HepG2 (cell line): ENCODE results near the gene B4GALT5. TPM values are rescaled to one million over a fixed set of nuclear protein-coding genes. Genes with fewer than 3 reads are reported as not detected.

Experiments used
- ARHGAP35 ChIP-seq: sonication (generic); formaldehyde crosslinking; IDR thresholded peaks from 2 replicates; pipeline ENCODE4 v1.9.0; 2022; ENCODE audit warnings: mild to moderate bottlenecking, inconsistent platforms, moderate library complexity, missing genetic modification reagents, borderline replicate concordance
- BCL6 ChIP-seq: IDR thresholded peaks from 2 replicates; pipeline ENCODE4 v1.6.1; 2016; ENCODE audit warnings: missing genetic modification reagents, missing compliant biosample characterization
- CEBPG ChIP-seq: IDR thresholded peaks from 2 replicates; pipeline ENCODE4 v1.6.1; 2016
- DMAP1 ChIP-seq: IDR thresholded peaks from 2 replicates; pipeline ENCODE4 v1.6.1; 2016
- FOXP1 ChIP-seq, 2 experiments: fragments of 450-650 bp in 1 of 2; IDR thresholded peaks; 2 replicates each; pipeline ENCODE4 v1.6.1; 2017 to 2018; ENCODE audit warnings: antibody characterized with exemption in 1 of 2
- GABPA ChIP-seq, 2 experiments: IDR thresholded peaks; 2 replicates each; pipeline ENCODE4 v1.6.1; 2011 to 2016; ENCODE audit warnings: low read depth in 2 of 2, low read length in 1 of 2, missing biosample characterization in 1 of 2, missing genetic modification characterization in 1 of 2
- KDM4B ChIP-seq: sonication (generic); formaldehyde crosslinking; IDR thresholded peaks from 2 replicates; pipeline ENCODE4 v1.4.0; 2020; ENCODE audit warnings: missing genetic modification reagents
- MYC ChIP-seq: sonication (generic); formaldehyde crosslinking; IDR thresholded peaks from 2 replicates; pipeline ENCODE4 v1.9.0; 2021; ENCODE audit warnings: missing genetic modification reagents, borderline replicate concordance
- ZNF136 ChIP-seq: sonication (generic); formaldehyde crosslinking; IDR thresholded peaks from 2 replicates; pipeline ENCODE4 v1.8.1; 2022; ENCODE audit warnings: low read depth, mild to moderate bottlenecking, moderate library complexity, missing genetic modification reagents
- ZNF274 ChIP-seq: sonication (generic); formaldehyde crosslinking; IDR thresholded peaks from 2 replicates; pipeline ENCODE4 v1.5.1; 2020; ENCODE audit warnings: mild to moderate bottlenecking, missing genetic modification reagents
- ZNF296 ChIP-seq: sonication (generic); formaldehyde crosslinking; conservative IDR thresholded peaks from 2 replicates; pipeline ENCODE4 v1.5.0; 2020; ENCODE audit warnings: mild to moderate bottlenecking, missing genetic modification reagents
- ZNF547 ChIP-seq: sonication (generic); formaldehyde crosslinking; IDR thresholded peaks from 2 replicates; pipeline ENCODE4 v1.5.1; 2020; ENCODE audit warnings: mild to moderate bottlenecking, missing genetic modification reagents
- ZNF614 ChIP-seq: IDR thresholded peaks from 2 replicates; pipeline ENCODE4 v1.6.1; 2018; ENCODE audit warnings: missing biosample characterization, missing genetic modification reagents, inconsistent platforms, borderline replicate concordance
- polyA plus RNA-seq, 8 experiments: library from polyadenylated mRNA; depleted of rRNA in 3 of 8; stranded (reverse) in 7 of 8; unstranded in 1 of 8; fragments of >200 nt; fragmentation: Illumina TruSeq in 4 of 8; extraction: Trizol in 4 of 8; gene quantifications; 2 replicates each; pipeline versions ENCODE4 v1.2.1 to v1.2.3, GENCODE V29; 2011 to 2016; ENCODE audit warnings: low read depth in 4 of 8, missing spikeins in 1 of 8, mixed read lengths in 1 of 8; ENCODE audit not compliant: insufficient read depth in 1 of 8
- total RNA-seq, 5 experiments: library from RNA; depleted of rRNA; stranded (reverse); fragments of >200 nt; fragmentation: Illumina TruSeq; extraction: Trizol; gene quantifications; 2 replicates each; pipeline ENCODE4 v1.2.3, GENCODE V29; 2016; ENCODE audit warnings: low read depth in 1 of 5
- TF ChIP-seq, protein P1 (sequence below): sonication (generic); formaldehyde crosslinking; IDR thresholded peaks from one replicate; pipeline ENCODE4 v1.5.1; 2020; ENCODE audit warnings: mild to moderate bottlenecking, missing genetic modification reagents; ENCODE audit errors: not compliant biosample characterization
- TF ChIP-seq, protein P2 (sequence below): IDR thresholded peaks from 2 replicates; pipeline ENCODE4 v1.6.1; 2016
- TF ChIP-seq, protein P3 (sequence below): sonication (generic); formaldehyde crosslinking; IDR thresholded peaks from 2 replicates; pipeline ENCODE4 v1.4.0; 2020; ENCODE audit warnings: missing genetic modification reagents, low read depth, mild to moderate bottlenecking, borderline replicate concordance

B4GALT5 gene
- total and polyA plus RNA-seq, 2 of the 13 experiments (the other 11 are each of a cell fraction or from before 2014, with no cell fraction given), result 27.3 to 30.9 TPM

DNA sequence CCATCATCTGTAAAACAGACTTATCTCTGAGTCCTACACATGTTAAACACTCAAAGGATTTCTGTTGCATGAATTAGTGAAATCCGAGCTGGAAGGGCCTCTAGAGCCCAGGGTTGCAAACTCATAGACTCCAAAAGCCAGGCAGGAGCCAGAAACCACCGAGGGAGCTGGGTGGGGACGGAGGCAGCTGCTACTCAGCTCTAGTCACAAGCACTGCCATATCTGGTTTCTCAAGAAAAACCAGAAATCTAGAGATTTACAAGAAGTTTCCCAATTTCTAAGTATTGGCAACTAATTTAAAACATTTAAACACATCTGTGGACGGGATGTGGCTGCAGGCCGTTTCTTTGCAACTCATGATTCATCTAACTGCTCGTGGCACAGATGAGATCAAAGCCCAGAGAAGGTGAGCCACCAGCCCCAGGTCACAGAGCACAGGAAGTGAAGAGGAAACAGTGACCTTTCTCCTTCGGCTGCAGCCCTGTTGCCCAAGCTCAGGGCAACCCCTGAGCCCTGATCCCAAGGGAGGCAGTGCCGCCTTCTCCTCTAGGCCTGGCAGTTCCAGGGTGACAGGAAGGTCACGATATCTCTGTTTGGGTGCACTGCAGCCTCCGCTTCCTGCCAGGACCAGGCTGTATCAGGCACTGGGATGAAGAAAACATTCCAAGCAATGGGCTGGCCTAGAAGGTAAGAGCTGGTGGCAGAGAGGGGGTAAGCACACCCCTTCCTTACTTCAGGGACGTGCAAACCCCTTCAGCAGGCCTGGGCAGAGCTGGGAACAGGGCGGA lies 119.3 kb downstream of the B4GALT5 start (continued):
- TF ChIP-seq, protein P1, sequence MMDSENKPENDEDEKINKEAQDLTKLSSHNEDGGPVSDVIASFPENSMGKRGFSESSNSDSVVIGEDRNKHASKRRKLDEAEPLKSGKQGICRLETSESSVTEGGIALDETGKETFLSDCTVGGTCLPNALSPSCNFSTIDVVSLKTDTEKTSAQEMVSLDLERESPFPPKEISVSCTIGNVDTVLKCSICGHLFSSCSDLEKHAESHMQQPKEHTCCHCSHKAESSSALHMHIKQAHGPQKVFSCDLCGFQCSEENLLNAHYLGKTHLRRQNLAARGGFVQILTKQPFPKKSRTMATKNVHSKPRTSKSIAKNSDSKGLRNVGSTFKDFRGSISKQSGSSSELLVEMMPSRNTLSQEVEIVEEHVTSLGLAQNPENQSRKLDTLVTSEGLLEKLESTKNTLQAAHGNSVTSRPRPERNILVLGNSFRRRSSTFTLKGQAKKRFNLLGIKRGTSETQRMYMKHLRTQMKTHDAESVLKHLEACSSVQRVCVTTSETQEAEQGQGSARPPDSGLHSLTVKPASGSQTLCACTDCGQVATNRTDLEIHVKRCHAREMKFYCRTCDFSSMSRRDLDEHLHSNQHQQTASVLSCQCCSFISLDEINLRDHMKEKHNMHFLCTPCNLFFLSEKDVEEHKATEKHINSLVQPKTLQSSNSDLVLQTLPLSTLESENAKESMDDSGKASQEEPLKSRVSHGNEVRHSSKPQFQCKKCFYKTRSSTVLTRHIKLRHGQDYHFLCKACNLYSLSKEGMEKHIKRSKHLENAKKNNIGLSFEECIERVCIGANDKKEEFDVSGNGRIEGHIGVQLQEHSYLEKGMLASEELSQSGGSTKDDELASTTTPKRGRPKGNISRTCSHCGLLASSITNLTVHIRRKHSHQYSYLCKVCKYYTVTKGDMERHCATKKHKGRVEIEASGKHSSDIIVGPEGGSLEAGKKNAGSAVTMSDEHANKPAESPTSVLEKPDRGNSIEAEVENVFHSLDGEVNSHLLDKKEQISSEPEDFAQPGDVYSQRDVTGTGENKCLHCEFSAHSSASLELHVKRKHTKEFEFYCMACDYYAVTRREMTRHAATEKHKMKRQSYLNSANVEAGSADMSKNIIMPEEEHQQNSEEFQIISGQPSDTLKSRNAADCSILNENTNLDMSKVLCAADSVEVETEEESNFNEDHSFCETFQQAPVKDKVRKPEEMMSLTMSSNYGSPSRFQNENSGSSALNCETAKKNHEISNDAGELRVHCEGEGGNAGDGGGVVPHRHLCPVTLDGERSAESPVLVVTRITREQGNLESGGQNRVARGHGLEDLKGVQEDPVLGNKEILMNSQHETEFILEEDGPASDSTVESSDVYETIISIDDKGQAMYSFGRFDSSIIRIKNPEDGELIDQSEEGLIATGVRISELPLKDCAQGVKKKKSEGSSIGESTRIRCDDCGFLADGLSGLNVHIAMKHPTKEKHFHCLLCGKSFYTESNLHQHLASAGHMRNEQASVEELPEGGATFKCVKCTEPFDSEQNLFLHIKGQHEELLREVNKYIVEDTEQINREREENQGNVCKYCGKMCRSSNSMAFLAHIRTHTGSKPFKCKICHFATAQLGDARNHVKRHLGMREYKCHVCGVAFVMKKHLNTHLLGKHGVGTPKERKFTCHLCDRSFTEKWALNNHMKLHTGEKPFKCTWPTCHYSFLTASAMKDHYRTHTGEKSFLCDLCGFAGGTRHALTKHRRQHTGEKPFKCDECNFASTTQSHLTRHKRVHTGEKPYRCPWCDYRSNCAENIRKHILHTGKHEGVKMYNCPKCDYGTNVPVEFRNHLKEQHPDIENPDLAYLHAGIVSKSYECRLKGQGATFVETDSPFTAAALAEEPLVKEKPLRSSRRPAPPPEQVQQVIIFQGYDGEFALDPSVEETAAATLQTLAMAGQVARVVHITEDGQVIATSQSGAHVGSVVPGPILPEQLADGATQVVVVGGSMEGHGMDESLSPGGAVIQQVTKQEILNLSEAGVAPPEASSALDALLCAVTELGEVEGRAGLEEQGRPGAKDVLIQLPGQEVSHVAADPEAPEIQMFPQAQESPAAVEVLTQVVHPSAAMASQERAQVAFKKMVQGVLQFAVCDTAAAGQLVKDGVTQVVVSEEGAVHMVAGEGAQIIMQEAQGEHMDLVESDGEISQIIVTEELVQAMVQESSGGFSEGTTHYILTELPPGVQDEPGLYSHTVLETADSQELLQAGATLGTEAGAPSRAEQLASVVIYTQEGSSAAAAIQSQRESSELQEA (CRISPR knock-in tag), result peak; percentile 31
- TF ChIP-seq ZNF296 (CRISPR knock-in tag) (no peak), CEBPG (peak; percentile 71), FOXP1 (IDR thresholded peaks at IDR 0.05) (no peak), FOXP1 (CRISPR knock-in tag; IDR thresholded peaks at IDR 0.05) (peak; percentile 6; the same call in 1 of the 2 replicates), ZNF274 (peak; percentile 45; the same call in 1 of the 2 replicates), GABPA (IDR thresholded peaks at IDR 0.05; ENCODE audit: low read depth, low read length) (no peak), GABPA (CRISPR knock-in tag; IDR thresholded peaks at IDR 0.05; ENCODE audit: low read depth) (0 out of 2 replicates have a peak, but pooled peaks have one; percentile 11), ARHGAP35 (CRISPR knock-in tag) (0 out of 2 replicates have a peak, but pooled peaks have one; percentile 25), MYC (no peak; the same call in 1 of the 2 replicates), ZNF136 (CRISPR knock-in tag) (peak; percentile 33; the same call in 1 of the 2 replicates), KDM4B (CRISPR knock-in tag) (no peak), ZNF614 (CRISPR knock-in tag) (0 out of 2 replicates have a peak, but pooled peaks have one; percentile 38), DMAP1 (CRISPR knock-in tag) (peak; percentile 42; the same call in 1 of the 2 replicates), BCL6 (CRISPR knock-in tag) (0 out of 2 replicates have a peak, but pooled peaks have one; percentile 14), ZNF547 (CRISPR knock-in tag) (peak; percentile 74; the same call in 1 of the 2 replicates)
- TF ChIP-seq, protein P2, sequence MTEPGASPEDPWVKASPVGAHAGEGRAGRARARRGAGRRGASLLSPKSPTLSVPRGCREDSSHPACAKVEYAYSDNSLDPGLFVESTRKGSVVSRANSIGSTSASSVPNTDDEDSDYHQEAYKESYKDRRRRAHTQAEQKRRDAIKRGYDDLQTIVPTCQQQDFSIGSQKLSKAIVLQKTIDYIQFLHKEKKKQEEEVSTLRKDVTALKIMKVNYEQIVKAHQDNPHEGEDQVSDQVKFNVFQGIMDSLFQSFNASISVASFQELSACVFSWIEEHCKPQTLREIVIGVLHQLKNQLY (CRISPR knock-in tag), result no peak
- TF ChIP-seq, protein P3, sequence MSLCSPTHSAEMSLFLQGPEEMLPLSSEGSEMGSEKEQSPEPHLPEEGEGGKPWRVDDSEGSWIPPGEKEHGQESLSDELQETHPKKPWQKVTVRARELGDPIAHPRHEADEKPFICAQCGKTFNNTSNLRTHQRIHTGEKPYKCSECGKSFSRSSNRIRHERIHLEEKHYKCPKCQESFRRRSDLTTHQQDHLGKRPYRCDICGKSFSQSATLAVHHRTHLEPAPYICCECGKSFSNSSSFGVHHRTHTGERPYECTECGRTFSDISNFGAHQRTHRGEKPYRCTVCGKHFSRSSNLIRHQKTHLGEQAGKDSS, result peak; percentile 38; the same call in 1 of the 2 replicates
